ENCODE measurements around the gene FANCC. TPM values are rescaled to one million over a fixed set of nuclear protein-coding genes. Genes with fewer than 3 reads are reported as not detected.

Gene FANCC
- polyA plus RNA-seq, 1 of the 3 experiments (the other 2 are of a cell fraction): 3.5 TPM

DNA sequence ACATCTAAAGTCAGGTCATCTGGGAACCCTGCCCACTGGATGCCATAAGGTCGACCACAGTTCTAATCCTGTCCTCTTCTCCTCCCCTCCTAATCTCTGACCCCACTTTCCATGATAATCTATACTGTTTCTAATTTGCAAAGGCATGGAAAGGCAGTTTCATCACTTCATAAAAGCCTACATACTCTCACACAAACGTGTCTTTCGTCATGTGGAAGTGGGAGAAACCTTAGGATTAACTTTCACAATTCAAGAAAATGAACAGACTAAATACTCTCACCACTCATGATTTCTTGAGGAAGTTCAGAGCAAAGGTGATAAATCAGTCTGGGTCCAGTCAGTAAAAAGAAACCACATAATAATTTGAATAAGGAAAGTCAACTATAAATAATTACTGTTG is 5.5 kb downstream of the FANCC start (continued):
- TF ChIP-seq, protein P1, sequence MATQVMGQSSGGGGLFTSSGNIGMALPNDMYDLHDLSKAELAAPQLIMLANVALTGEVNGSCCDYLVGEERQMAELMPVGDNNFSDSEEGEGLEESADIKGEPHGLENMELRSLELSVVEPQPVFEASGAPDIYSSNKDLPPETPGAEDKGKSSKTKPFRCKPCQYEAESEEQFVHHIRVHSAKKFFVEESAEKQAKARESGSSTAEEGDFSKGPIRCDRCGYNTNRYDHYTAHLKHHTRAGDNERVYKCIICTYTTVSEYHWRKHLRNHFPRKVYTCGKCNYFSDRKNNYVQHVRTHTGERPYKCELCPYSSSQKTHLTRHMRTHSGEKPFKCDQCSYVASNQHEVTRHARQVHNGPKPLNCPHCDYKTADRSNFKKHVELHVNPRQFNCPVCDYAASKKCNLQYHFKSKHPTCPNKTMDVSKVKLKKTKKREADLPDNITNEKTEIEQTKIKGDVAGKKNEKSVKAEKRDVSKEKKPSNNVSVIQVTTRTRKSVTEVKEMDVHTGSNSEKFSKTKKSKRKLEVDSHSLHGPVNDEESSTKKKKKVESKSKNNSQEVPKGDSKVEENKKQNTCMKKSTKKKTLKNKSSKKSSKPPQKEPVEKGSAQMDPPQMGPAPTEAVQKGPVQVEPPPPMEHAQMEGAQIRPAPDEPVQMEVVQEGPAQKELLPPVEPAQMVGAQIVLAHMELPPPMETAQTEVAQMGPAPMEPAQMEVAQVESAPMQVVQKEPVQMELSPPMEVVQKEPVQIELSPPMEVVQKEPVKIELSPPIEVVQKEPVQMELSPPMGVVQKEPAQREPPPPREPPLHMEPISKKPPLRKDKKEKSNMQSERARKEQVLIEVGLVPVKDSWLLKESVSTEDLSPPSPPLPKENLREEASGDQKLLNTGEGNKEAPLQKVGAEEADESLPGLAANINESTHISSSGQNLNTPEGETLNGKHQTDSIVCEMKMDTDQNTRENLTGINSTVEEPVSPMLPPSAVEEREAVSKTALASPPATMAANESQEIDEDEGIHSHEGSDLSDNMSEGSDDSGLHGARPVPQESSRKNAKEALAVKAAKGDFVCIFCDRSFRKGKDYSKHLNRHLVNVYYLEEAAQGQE (IDR thresholded peaks at IDR 0.05; ENCODE audit: low read depth, low read length): no peak
- TF ChIP-seq ELF1 (IDR thresholded peaks at IDR 0.05) (no peak), SMC3 (IDR thresholded peaks at IDR 0.05; ENCODE audit: low read depth, low read length) (no peak), YY1 (IDR thresholded peaks at IDR 0.05; ENCODE audit: low read depth) (no peak), RAD21 (IDR thresholded peaks at IDR 0.05; ENCODE audit: low read length) (no peak)

DNA sequence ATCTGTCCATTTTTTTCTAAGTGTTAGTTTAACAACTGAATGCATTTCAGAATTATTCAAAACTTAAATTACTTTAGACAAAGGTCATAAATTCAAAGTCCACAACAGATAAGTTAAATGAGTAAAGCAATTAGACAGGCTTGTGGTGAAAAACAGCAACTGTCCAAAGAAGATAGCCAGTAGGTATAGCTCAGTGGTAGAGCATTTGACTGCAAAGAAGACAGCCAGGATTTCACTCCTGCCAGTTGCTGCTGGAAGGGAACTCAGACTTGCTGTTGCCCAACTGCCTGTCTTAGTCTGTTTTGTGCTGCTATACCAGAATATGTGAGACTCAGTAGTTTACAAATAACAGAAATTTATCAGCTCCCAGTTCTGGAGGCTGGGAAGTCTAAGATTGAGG is 10.0 kb downstream of the FANCC start:
- no peaks in the 10 kb centered on the region for H3K9me2 ChIP-seq
- no peaks in the 10 kb centered on the region for H4K20me1 ChIP-seq (ENCODE audit: insufficient read depth)
- H3K4me3 ChIP-seq (ENCODE audit: low read depth in 2 of 2, low read length in 1 of 2): no peak overlapping the region
- POLR2A ChIA-PET: no interaction called here
- no peak for TF ChIP-seq FOSL2 (IDR thresholded peaks at IDR 0.05; ENCODE audit: borderline replicate concordance, low read depth)
- no peak for TF ChIP-seq NFIC (IDR thresholded peaks at IDR 0.05; ENCODE audit: borderline replicate concordance)
- TF ChIP-seq, protein P2, sequence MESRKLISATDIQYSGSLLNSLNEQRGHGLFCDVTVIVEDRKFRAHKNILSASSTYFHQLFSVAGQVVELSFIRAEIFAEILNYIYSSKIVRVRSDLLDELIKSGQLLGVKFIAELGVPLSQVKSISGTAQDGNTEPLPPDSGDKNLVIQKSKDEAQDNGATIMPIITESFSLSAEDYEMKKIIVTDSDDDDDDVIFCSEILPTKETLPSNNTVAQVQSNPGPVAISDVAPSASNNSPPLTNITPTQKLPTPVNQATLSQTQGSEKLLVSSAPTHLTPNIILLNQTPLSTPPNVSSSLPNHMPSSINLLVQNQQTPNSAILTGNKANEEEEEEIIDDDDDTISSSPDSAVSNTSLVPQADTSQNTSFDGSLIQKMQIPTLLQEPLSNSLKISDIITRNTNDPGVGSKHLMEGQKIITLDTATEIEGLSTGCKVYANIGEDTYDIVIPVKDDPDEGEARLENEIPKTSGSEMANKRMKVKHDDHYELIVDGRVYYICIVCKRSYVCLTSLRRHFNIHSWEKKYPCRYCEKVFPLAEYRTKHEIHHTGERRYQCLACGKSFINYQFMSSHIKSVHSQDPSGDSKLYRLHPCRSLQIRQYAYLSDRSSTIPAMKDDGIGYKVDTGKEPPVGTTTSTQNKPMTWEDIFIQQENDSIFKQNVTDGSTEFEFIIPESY (IDR thresholded peaks at IDR 0.05; ENCODE audit: borderline replicate concordance, low read depth): no peak
- no peak for TF ChIP-seq EZH2phosphoT487 (IDR thresholded peaks at IDR 0.05; ENCODE audit: borderline replicate concordance, low read depth)
- TF ChIP-seq, protein P3, sequence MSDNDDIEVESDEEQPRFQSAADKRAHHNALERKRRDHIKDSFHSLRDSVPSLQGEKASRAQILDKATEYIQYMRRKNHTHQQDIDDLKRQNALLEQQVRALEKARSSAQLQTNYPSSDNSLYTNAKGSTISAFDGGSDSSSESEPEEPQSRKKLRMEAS (IDR thresholded peaks at IDR 0.05; ENCODE audit: low read depth): no peak
- TF ChIP-seq, protein P4, sequence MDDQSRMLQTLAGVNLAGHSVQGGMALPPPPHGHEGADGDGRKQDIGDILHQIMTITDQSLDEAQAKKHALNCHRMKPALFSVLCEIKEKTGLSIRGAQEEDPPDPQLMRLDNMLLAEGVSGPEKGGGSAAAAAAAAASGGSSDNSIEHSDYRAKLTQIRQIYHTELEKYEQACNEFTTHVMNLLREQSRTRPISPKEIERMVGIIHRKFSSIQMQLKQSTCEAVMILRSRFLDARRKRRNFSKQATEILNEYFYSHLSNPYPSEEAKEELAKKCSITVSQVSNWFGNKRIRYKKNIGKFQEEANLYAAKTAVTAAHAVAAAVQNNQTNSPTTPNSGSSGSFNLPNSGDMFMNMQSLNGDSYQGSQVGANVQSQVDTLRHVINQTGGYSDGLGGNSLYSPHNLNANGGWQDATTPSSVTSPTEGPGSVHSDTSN (IDR thresholded peaks at IDR 0.05): no peak
- TF ChIP-seq GABPA (IDR thresholded peaks at IDR 0.05; ENCODE audit: low read depth): no peak
- TF ChIP-seq RCOR1 (IDR thresholded peaks at IDR 0.05; ENCODE audit: low read length): no peak
- no peak for TF ChIP-seq MEF2A (IDR thresholded peaks at IDR 0.05; ENCODE audit: borderline replicate concordance, low read depth)
- no peak for TF ChIP-seq JUND (IDR thresholded peaks at IDR 0.05)
- H3K9ac ChIP-seq: no peak overlapping the region
- H2AFZ ChIP-seq (ENCODE audit: low read depth): no peak overlapping the region
- no peaks in the 10 kb centered on the region for H3K27me3 ChIP-seq (ENCODE audit: insufficient read depth)
- no peaks in the 10 kb centered on the region for H3K36me3 ChIP-seq (replicated peaks in 1 of 2; ENCODE audit: control insufficient read depth in 1 of 2, insufficient read depth in 2 of 2, low read length in 1 of 2)
- H3F3A ChIP-seq (replicated peaks; ENCODE audit: insufficient read depth): peaks cover 4% of the 10 kb centered on the region
- DNase-seq: no peak
- CTCF ChIA-PET: no interaction called here
- peaks cover 3 to 18% of the 10 kb centered on the region in 2 experiments for H3K4me1 ChIP-seq (ENCODE audit: control insufficient read depth in 1 of 2, insufficient read depth in 2 of 2, low read depth in 1 of 2, low read length in 1 of 2)
- peaks cover 18% of the 10 kb centered on the region; the same call in 1 of the 2 replicates for H3K79me2 ChIP-seq (ENCODE audit: insufficient read depth)
- no peak overlapping the region for H3K4me2 ChIP-seq
- no peaks in the 10 kb centered on the region for H3K9me3 ChIP-seq
- no peak overlapping the region for H3K27ac ChIP-seq (ENCODE audit: low read depth in 2 of 2, low read length in 1 of 2)
